Measurements from ENCODE around the gene PER3. TPM values are rescaled to one million over a fixed set of nuclear protein-coding genes. Genes with fewer than 3 reads are reported as not detected.

Gene PER3
- polyA plus RNA-seq, 1 donor (not counting 4 experiments of a cell fraction or from before 2014, with no cell fraction given) = 7.0 TPM

GRCh38 chr1:7760245-7760644, 23.8 kb upstream of the PER3 start:
- Histone ChIP-seq H3K4me3 (ENCODE audit: control insufficient read depth in 2 of 3, extremely low read depth in 1 of 3, insufficient read depth in 2 of 3, low read depth in 1 of 3, low read length in 3 of 3) (no peak overlapping the region), H3K4me2 (ENCODE audit: control insufficient read depth, extremely low read depth, insufficient read depth, low read depth, low read length) (no peak overlapping the region), H2AFZ (ENCODE audit: control insufficient read depth, low read length) (no peak overlapping the region), H3K9me1 (ENCODE audit: control insufficient read depth, extremely low read depth, insufficient read depth, low read length) (no peaks in the 10 kb centered on the region), H4K20me1 (ENCODE audit: control insufficient read depth, extremely low read depth, insufficient read depth, low read length) (no peaks in the 10 kb centered on the region), H3K9me3 (ENCODE audit: control insufficient read depth, low read depth, low read length) (no peaks in the 10 kb centered on the region), H3K36me3 (ENCODE audit: control insufficient read depth in 2 of 2, extremely low read depth in 1 of 2, insufficient read depth in 2 of 2, low read length in 2 of 2) (no peaks in the 10 kb centered on the region), H3K9ac (ENCODE audit: control insufficient read depth, extremely low read depth, insufficient read depth, low read length) (no peak overlapping the region), H3K4me1 (ENCODE audit: control insufficient read depth, extremely low read depth, insufficient read depth, low read length) (no peaks in the 10 kb centered on the region), H3K27ac (ENCODE audit: control insufficient read depth, insufficient read depth, low read length) (no peak overlapping the region), H3K79me2 (ENCODE audit: control insufficient read depth, insufficient read depth, low read length) (no peaks in the 10 kb centered on the region), H3K27me3 (ENCODE audit: control insufficient read depth, extremely low read depth, insufficient read depth, low read length) (no peaks in the 10 kb centered on the region)
- no peak for FAIRE-seq
- DNase-seq (ENCODE audit: low read depth, low spot score) = no peak
- no peak for TF ChIP-seq CTCF (optimal IDR thresholded peaks at IDR 0.05 in 1 of 3, IDR thresholded peaks at IDR 0.05 in 1 of 3, conservative IDR thresholded peaks at IDR 0.05 in 1 of 3; ENCODE audit: extremely low read depth in 1 of 3, insufficient read depth in 2 of 3, low read length in 3 of 3)
- no peak for TF ChIP-seq EZH2 (IDR thresholded peaks at IDR 0.05; ENCODE audit: low read length)
- dilution Hi-C loops (cut with MboI; ENCODE audit: extremely low pct_ligation_motif_present, low sequenced_read_pairs) = no loop called here

GRCh38 chr1:7761103-7761502, 23.0 kb upstream of the PER3 start:
- Histone ChIP-seq H3K27ac (ENCODE audit: control insufficient read depth, insufficient read depth, low read length) (no peak overlapping the region), H3K9me3 (ENCODE audit: control insufficient read depth, low read depth, low read length) (no peaks in the 10 kb centered on the region), H3K4me1 (ENCODE audit: control insufficient read depth, extremely low read depth, insufficient read depth, low read length) (no peaks in the 10 kb centered on the region), H4K20me1 (ENCODE audit: control insufficient read depth, extremely low read depth, insufficient read depth, low read length) (no peaks in the 10 kb centered on the region), H3K36me3 (ENCODE audit: control insufficient read depth in 2 of 2, extremely low read depth in 1 of 2, insufficient read depth in 2 of 2, low read length in 2 of 2) (no peaks in the 10 kb centered on the region), H3K27me3 (ENCODE audit: control insufficient read depth, extremely low read depth, insufficient read depth, low read length) (no peaks in the 10 kb centered on the region), H3K9me1 (ENCODE audit: control insufficient read depth, extremely low read depth, insufficient read depth, low read length) (no peaks in the 10 kb centered on the region), H2AFZ (ENCODE audit: control insufficient read depth, low read length) (no peak overlapping the region), H3K79me2 (ENCODE audit: control insufficient read depth, insufficient read depth, low read length) (no peaks in the 10 kb centered on the region), H3K9ac (ENCODE audit: control insufficient read depth, extremely low read depth, insufficient read depth, low read length) (no peak overlapping the region), H3K4me2 (ENCODE audit: control insufficient read depth, extremely low read depth, insufficient read depth, low read depth, low read length) (no peak overlapping the region), H3K4me3 (ENCODE audit: control insufficient read depth in 2 of 3, extremely low read depth in 1 of 3, insufficient read depth in 2 of 3, low read depth in 1 of 3, low read length in 3 of 3) (no peak overlapping the region)
- dilution Hi-C loops (cut with MboI; ENCODE audit: extremely low pct_ligation_motif_present, low sequenced_read_pairs) = no loop called here
- TF ChIP-seq EZH2 (IDR thresholded peaks at IDR 0.05; ENCODE audit: low read length) = no peak
- TF ChIP-seq CTCF (optimal IDR thresholded peaks at IDR 0.05 in 1 of 3, IDR thresholded peaks at IDR 0.05 in 1 of 3, conservative IDR thresholded peaks at IDR 0.05 in 1 of 3; ENCODE audit: extremely low read depth in 1 of 3, insufficient read depth in 2 of 3, low read length in 3 of 3) = no peak
- DNase-seq (ENCODE audit: low read depth, low spot score) (no peak), FAIRE-seq (no peak)
